GM18951 (cell line): ENCODE results near the gene PITRM1.
"Not testable (repeated sequence)": the region's sequence is repeated elsewhere in the genome, so short reads cannot be mapped to it uniquely, and the experiment has no call there.

ENCODE experiments used
- POLR2A ChIP-seq: IDR thresholded peaks from 4 replicates; pipeline ENCODE4 v1.6.1; 2011; ENCODE audit warnings: mild to moderate bottlenecking; ENCODE audit not compliant: insufficient read length, insufficient read depth; ENCODE audit errors: extremely low read depth
- in situ Hi-C: fragments of 300-500 bp; cut with MboI; formaldehyde crosslinking; loops from one replicate; pipeline ENCODE4 v1.12.0; 2022; ENCODE audit warnings: low sequenced_read_pairs, mixed read lengths, inconsistent platforms; ENCODE audit not compliant: unreplicated experiment

Gene PITRM1

GRCh38 chr10:3107426-3107961 lies 65.1 kb downstream of the PITRM1 start:
- TF ChIP-seq POLR2A: no peak
- in situ Hi-C loops: no loop called here

- in situ Hi-C loops: no loop called here
- TF ChIP-seq POLR2A: no peak
Observed at GRCh38 chr10:3106928-3107425, 65.6 kb downstream of the PITRM1 start.

- in situ Hi-C loops: not testable (repeated sequence)
Observed at GRCh38 chr10:3106328-3106727, 66.3 kb downstream of the PITRM1 start.

GRCh38 chr10:3105905-3106304 lies 66.7 kb downstream of the PITRM1 start:
- in situ Hi-C loops: no loop called here
- no peak for TF ChIP-seq POLR2A

- TF ChIP-seq POLR2A: no peak
- in situ Hi-C loops: no loop called here
Observed at GRCh38 chr10:3105166-3105565, 67.4 kb downstream of the PITRM1 start.

GRCh38 chr10:3104251-3104918 lies 68.2 kb downstream of the PITRM1 start:
- in situ Hi-C loops: no loop called here
- no peak for TF ChIP-seq POLR2A

- in situ Hi-C loops: no loop called here
- TF ChIP-seq POLR2A: no peak
Observed at GRCh38 chr10:3103646-3104045, 68.9 kb downstream of the PITRM1 start.

- TF ChIP-seq POLR2A: no peak
- in situ Hi-C loops: no loop called here
Observed at GRCh38 chr10:3102720-3103427, 69.7 kb downstream of the PITRM1 start.

- in situ Hi-C loops: no loop called here
Observed at GRCh38 chr10:3100856-3101640, 71.5 kb downstream of the PITRM1 start.

GRCh38 chr10:3100093-3100792 lies 72.3 kb downstream of the PITRM1 start:
- in situ Hi-C loops: no loop called here
- no peak for TF ChIP-seq POLR2A

More at GRCh38 chr10:3100856-3101640, 71.5 kb downstream of the PITRM1 start:
- TF ChIP-seq POLR2A: no peak

- no peak for TF ChIP-seq POLR2A
- in situ Hi-C loops: no loop called here
Observed at GRCh38 chr10:3099291-3100092, 73.1 kb downstream of the PITRM1 start.

GRCh38 chr10:3098689-3099088 lies 73.9 kb downstream of the PITRM1 start:
- in situ Hi-C loops: no loop called here
- no peak for TF ChIP-seq POLR2A
